Adrenal gland (tissue), 12 donors: ENCODE measurements around the gene MRPS5. TPM values are rescaled to one million over a fixed set of nuclear protein-coding genes. Genes with fewer than 3 reads are reported as not detected.

Source experiments
- DNase-seq, 7 donors: peaks; one replicate each; pipeline ENCODE4 v3.0.0-alpha.2; 2019 to 2020
- H3K27ac ChIP-seq, 5 donors: fragments of 200-600 bp; sonication (generic) in 4 of 5; 1 replicate in 3 of 5; 2 replicates in 2 of 5; pipeline versions ENCODE4 v1.5.1 to v1.8.0; 2016 to 2020; ENCODE audit warnings: mild to moderate bottlenecking in 1 of 5
- H3K27me3 ChIP-seq: fragments of 200-600 bp; 2 replicates; pipeline ENCODE4 v1.8.0; 2021
- H3K36me3 ChIP-seq, 2 donors: fragments of 200-600 bp; replicated peaks in 1 of 2; 1 replicate in 1 of 2; 2 replicates in 1 of 2; pipeline versions ENCODE4 v1.5.1 to v1.8.0; 2018 to 2022
- H3K4me1 ChIP-seq, 2 donors: fragments of 200-600 bp; replicated peaks in 1 of 2; 1 replicate in 1 of 2; 2 replicates in 1 of 2; pipeline versions ENCODE4 v1.5.1 to v1.8.0; 2018 to 2021
- H3K4me3 ChIP-seq, 4 donors: fragments of 200-600 bp; sonication (generic) in 3 of 4; one replicate each; pipeline ENCODE4 v1.5.1; 2016 to 2018
- H3K9me3 ChIP-seq, 3 donors: fragments of 200-600 bp; sonication (generic) in 1 of 3; replicated peaks in 1 of 3; 1 replicate in 2 of 3; 2 replicates in 1 of 3; pipeline versions ENCODE4 v1.5.1 to v1.8.0; 2016 to 2021
- POLR2A ChIP-seq, 2 donors: fragments of 450-650 bp; IDR thresholded peaks; one replicate each; pipeline ENCODE4 v1.6.1; 2017; ENCODE audit warnings: antibody characterized with exemption in 2 of 2, mild to moderate bottlenecking in 2 of 2, moderate library complexity in 1 of 2
- WGBS, 4 donors: extraction: QIAGEN DNeasy Blood & Tissue Kit in 2 of 4; methylation state at CpG; one replicate each; pipeline versions ENCODE4 v1.1.5 to v1.1.7; 2013 to 2017; 5-methylcytosine and 5-hydroxymethylcytosine counted together
- intact Hi-C, 2 donors: fragments of 100-400 bp; cut with DNase I; formaldehyde crosslinking; loops; one replicate each; pipeline versions ENCODE4 v1.14.1 to v1.15.0; 2022 to 2023
- polyA plus RNA-seq, 3 donors: library from polyadenylated mRNA; stranded (reverse); fragments of 200-250 nt in 2 of 3; fragments of 350-450 nt in 1 of 3; fragmentation: Illumina TruSeq in 1 of 3; extraction: RNeasy Lipid Tissue Mini Kit (QIAGEN cat#74804) in 1 of 3; gene quantifications; one replicate each; pipeline ENCODE4 v1.2.3, GENCODE V29; 2013 to 2014
- total RNA-seq, 9 donors: library from RNA; depleted of rRNA in 4 of 9; stranded (reverse); fragments of >200 nt in 4 of 9; fragments of 120-200 nt in 1 of 9; fragmentation: NEBNext Ultra II Directional in 1 of 9; extraction: Animal tissue kit (Norgen Biotek cat#: 25700) in 1 of 9; gene quantifications; one replicate each; pipeline versions ENCODE4 v1.1.0 to v1.2.4, GENCODE V29; 2013 to 2023
- TF ChIP-seq, protein P1 (sequence below), 6 experiments: fragments of 450-650 bp in 4 of 6; fragments of 200-600 bp in 2 of 6; sonication (generic) in 1 of 6; IDR thresholded peaks; 1 replicate in 5 of 6; 2 replicates in 1 of 6; pipeline versions ENCODE4 v1.5.1 to v1.8.0; 2016 to 2021; ENCODE audit warnings: antibody characterized with exemption in 6 of 6, mild to moderate bottlenecking in 2 of 6, moderate library complexity in 1 of 6
- donor health status: healthy with polysubstance abuse.
- donor health status: Bipolar disorder and iron deficiency.
- donor health status: DM: yes; HTN: yes; CAD: no.
- donor health status: DM: no; HTN: no; CAD: no.
- donor health status: DM: no; HTN: no; CAD: no.
- donor health status: DM: yes; HTN: yes; CAD: no.

MRPS5 gene
- total and polyA plus RNA-seq, 12 donors = 41.0 to 99.0 (median 60.3) TPM

- Histone ChIP-seq H3K27ac (no peak overlapping the region), H3K9me3 (no peaks in the 10 kb centered on the region), H3K4me3 (no peak overlapping the region), H3K4me1 (no peaks in the 10 kb centered on the region), H3K27me3 (peaks cover 20% of the 10 kb centered on the region), H3K36me3 (no peaks in the 10 kb centered on the region)
- TF ChIP-seq, protein P1, sequence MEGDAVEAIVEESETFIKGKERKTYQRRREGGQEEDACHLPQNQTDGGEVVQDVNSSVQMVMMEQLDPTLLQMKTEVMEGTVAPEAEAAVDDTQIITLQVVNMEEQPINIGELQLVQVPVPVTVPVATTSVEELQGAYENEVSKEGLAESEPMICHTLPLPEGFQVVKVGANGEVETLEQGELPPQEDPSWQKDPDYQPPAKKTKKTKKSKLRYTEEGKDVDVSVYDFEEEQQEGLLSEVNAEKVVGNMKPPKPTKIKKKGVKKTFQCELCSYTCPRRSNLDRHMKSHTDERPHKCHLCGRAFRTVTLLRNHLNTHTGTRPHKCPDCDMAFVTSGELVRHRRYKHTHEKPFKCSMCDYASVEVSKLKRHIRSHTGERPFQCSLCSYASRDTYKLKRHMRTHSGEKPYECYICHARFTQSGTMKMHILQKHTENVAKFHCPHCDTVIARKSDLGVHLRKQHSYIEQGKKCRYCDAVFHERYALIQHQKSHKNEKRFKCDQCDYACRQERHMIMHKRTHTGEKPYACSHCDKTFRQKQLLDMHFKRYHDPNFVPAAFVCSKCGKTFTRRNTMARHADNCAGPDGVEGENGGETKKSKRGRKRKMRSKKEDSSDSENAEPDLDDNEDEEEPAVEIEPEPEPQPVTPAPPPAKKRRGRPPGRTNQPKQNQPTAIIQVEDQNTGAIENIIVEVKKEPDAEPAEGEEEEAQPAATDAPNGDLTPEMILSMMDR (IDR thresholded peaks at IDR 0.05) = no peak
- no peak for TF ChIP-seq POLR2A (IDR thresholded peaks at IDR 0.05)
- DNase-seq = peak in 1 of 7 donors; percentile 1
- 68 to 85% (median 74%) methylated on average over 2 of the region's 2 CpGs for WGBS, 4 donors
- intact Hi-C loops = no loop called here
Observed at GRCh38 chr2:95068256-95068655, 53.4 kb downstream of the MRPS5 start.

- 70 to 76% (median 74%) methylated on average over 12 of the region's 12 CpGs for WGBS, 4 donors
- intact Hi-C loops = no loop called here
- Histone ChIP-seq H3K36me3 (no peaks in the 10 kb centered on the region), H3K9me3 (no peaks in the 10 kb centered on the region), H3K27ac (no peak overlapping the region), H3K27me3 (peaks cover 4% of the 10 kb centered on the region), H3K4me1 (no peaks in the 10 kb centered on the region), H3K4me3 (no peak overlapping the region)
- DNase-seq = no peak
- TF ChIP-seq POLR2A (IDR thresholded peaks at IDR 0.05) = no peak
- TF ChIP-seq, protein P1 (IDR thresholded peaks at IDR 0.05) = no peak
Observed at GRCh38 chr2:95063086-95063958, 58.3 kb downstream of the MRPS5 start.

DNA sequence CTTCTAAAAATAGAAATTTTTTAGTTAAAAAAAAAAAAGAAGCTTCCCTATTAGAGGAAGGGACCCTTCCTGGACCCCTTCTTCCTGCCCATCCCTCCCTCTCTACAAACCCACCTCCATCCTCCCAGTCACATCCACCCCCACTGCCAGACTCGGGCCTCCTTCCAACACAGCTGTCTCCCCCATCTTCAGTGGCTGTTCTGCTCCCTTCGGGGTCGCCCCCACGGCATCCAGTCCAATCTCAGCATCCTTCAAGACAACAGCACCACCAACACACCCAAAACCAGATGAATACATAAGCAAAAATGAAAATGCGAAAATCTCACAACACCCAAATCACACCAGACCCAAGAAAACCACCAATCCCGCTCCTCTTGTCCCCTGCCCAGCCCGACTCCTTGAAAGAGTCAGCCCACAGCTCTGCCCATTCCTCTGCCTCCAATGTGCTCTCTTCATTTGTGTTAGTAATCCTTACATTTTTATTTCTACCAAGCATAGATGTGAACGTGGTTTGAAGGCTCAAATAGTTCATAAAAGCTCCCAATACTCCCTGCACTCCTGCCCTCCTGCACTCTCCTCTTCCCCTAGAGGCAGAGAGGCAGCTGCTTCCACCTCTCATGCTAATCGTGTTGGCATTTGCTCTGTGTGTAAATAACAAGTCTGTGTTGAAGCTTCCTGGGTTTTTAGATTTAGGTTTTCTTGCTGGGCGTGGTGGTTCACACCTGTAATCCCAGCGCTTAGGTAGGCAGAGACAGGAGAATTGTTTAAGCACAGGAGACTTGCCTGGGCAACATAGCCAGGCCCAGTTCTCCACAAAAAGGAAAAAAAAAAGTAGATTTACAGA, 59.1 kb downstream of the MRPS5 start:
- no peaks in the 10 kb centered on the region for H3K9me3 ChIP-seq
- no peak for DNase-seq
- H3K4me3 ChIP-seq = no peak overlapping the region
- WGBS, 4 donors = 65 to 73% (median 69%) methylated on average over 11 of the region's 11 CpGs
- no peaks in the 10 kb centered on the region for H3K4me1 ChIP-seq
- H3K36me3 ChIP-seq = no peaks in the 10 kb centered on the region
- intact Hi-C loops = no loop called here
- H3K27ac ChIP-seq = no peak overlapping the region
- peaks cover 4% of the 10 kb centered on the region for H3K27me3 ChIP-seq
- TF ChIP-seq POLR2A (IDR thresholded peaks at IDR 0.05) = no peak
- TF ChIP-seq, protein P1 (IDR thresholded peaks at IDR 0.05) = no peak

- Histone ChIP-seq H3K4me3 (no peak overlapping the region), H3K9me3 (no peaks in the 10 kb centered on the region), H3K27me3 (peaks cover 4% of the 10 kb centered on the region), H3K36me3 (no peaks in the 10 kb centered on the region), H3K4me1 (no peaks in the 10 kb centered on the region), H3K27ac (no peak overlapping the region)
- DNase-seq = no peak
- intact Hi-C loops = no loop called here
- 41 to 65% (median 57%) methylated on average over 10 to 11 of the region's 11 CpGs for WGBS, 4 donors
- TF ChIP-seq, protein P1 (IDR thresholded peaks at IDR 0.05) = no peak
- TF ChIP-seq POLR2A (IDR thresholded peaks at IDR 0.05) = no peak
Observed at GRCh38 chr2:95061601-95062183, 59.9 kb downstream of the MRPS5 start.
